Epithelial cell of proximal tubule (primary cell): ENCODE measurements around the gene INPP5A. TPM values are rescaled to one million over a fixed set of nuclear protein-coding genes. Genes with fewer than 3 reads are reported as not detected.

Experiments used
- DNase-seq: peaks from one replicate; pipeline ENCODE4 v3.0.0-alpha.2; 2011; ENCODE audit warnings: low read depth
- H3K4me3 ChIP-seq: 2 replicates; pipeline ENCODE4 v1.5.1; 2011; ENCODE audit warnings: low read depth, mild to moderate bottlenecking, low read length
- CTCF ChIP-seq: conservative IDR thresholded peaks from 2 replicates; pipeline ENCODE4 v1.5.1; 2012; ENCODE audit warnings: low read depth, mild to moderate bottlenecking, low read length
- total RNA-seq: library from RNA; depleted of rRNA; stranded (reverse); fragments of >200 nt; gene quantifications from 2 replicates; pipeline ENCODE4 v1.2.3, GENCODE V29; 2015

INPP5A gene
- total RNA-seq, 1 donor from 2014 or later = 30.4 TPM

- no peak for TF ChIP-seq CTCF
- no peak for DNase-seq
- no peak overlapping the region for H3K4me3 ChIP-seq
Measured at GRCh38 chr10:132696204-132696603, 158.6 kb downstream of the INPP5A start.

- DNase-seq = no peak
Measured at GRCh38 chr10:132696728-132697577, 159.4 kb downstream of the INPP5A start.

GRCh38 chr10:132697578-132698200, 160.1 kb downstream of the INPP5A start:
- no peak for TF ChIP-seq CTCF
- DNase-seq = no peak
- no peak overlapping the region for H3K4me3 ChIP-seq

More at GRCh38 chr10:132696728-132697577, 159.4 kb downstream of the INPP5A start:
- TF ChIP-seq CTCF = no peak
- no peak overlapping the region for H3K4me3 ChIP-seq

GRCh38 chr10:132698211-132698751, 160.7 kb downstream of the INPP5A start:
- no peak for DNase-seq
- no peak overlapping the region for H3K4me3 ChIP-seq
- TF ChIP-seq CTCF = no peak

- DNase-seq = no peak
- no peak overlapping the region for H3K4me3 ChIP-seq
- no peak for TF ChIP-seq CTCF
Measured at GRCh38 chr10:132698761-132699391, 161.3 kb downstream of the INPP5A start.

- DNase-seq = no peak
- H3K4me3 ChIP-seq = no peak overlapping the region
- TF ChIP-seq CTCF = no peak
Measured at GRCh38 chr10:132699411-132700155, 162.0 kb downstream of the INPP5A start.
